HL-60 (cell line): ENCODE results near the gene EID3.

Experiments used
- GABPA ChIP-seq: IDR thresholded peaks from 2 replicates; pipeline ENCODE4 v1.6.1; 2012; ENCODE audit warnings: low read depth
- POLR2AphosphoS5 ChIP-seq: IDR thresholded peaks from 2 replicates; pipeline ENCODE4 v1.6.1; 2012; ENCODE audit warnings: low read depth
- TF ChIP-seq, protein P1 (sequence below): IDR thresholded peaks from one replicate; pipeline ENCODE4 v1.5.1; 2011; ENCODE audit warnings: low read length, control low read depth, inconsistent platforms; ENCODE audit not compliant: insufficient read depth

DNA sequence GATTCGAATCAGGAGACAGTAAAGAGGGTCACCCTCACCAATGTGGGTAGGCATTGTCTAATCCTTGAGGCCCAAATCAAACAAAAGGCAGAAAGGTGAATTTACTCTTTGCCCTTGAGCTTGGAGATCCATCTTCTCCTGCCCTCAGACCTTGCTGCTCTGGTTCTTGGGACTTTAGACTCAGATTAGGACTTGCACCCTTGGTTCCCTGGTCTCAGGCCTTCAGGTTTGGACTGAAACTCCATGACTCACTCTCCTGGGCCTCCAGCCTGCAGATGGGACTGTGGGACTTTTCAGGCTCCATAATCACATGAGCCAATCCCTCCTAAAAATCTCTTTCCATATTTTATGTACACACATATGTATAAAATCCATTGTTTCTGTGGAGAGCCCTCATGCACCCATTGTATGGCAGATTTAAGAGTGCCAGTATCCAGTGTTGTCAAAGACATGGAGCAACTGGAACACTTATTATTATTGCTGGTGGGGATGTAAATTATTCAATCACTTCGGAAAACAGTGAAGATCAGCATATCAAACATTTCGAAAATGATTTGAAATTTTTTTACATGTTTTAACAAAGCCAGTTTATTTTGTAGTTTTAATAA is 48.7 kb downstream of the EID3 start:
- TF ChIP-seq, protein P1, sequence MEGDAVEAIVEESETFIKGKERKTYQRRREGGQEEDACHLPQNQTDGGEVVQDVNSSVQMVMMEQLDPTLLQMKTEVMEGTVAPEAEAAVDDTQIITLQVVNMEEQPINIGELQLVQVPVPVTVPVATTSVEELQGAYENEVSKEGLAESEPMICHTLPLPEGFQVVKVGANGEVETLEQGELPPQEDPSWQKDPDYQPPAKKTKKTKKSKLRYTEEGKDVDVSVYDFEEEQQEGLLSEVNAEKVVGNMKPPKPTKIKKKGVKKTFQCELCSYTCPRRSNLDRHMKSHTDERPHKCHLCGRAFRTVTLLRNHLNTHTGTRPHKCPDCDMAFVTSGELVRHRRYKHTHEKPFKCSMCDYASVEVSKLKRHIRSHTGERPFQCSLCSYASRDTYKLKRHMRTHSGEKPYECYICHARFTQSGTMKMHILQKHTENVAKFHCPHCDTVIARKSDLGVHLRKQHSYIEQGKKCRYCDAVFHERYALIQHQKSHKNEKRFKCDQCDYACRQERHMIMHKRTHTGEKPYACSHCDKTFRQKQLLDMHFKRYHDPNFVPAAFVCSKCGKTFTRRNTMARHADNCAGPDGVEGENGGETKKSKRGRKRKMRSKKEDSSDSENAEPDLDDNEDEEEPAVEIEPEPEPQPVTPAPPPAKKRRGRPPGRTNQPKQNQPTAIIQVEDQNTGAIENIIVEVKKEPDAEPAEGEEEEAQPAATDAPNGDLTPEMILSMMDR: no peak
- no peak for TF ChIP-seq POLR2AphosphoS5
- no peak for TF ChIP-seq GABPA
